ENCODE data around the gene HABP2. TPM values are rescaled to one million over a fixed set of nuclear protein-coding genes. Genes with fewer than 3 reads are reported as not detected.

The HABP2 gene
- polyA plus RNA-seq, 4 donors: 0.89 to 16.3 (median 1.9) TPM; not detected in 1

DNA sequence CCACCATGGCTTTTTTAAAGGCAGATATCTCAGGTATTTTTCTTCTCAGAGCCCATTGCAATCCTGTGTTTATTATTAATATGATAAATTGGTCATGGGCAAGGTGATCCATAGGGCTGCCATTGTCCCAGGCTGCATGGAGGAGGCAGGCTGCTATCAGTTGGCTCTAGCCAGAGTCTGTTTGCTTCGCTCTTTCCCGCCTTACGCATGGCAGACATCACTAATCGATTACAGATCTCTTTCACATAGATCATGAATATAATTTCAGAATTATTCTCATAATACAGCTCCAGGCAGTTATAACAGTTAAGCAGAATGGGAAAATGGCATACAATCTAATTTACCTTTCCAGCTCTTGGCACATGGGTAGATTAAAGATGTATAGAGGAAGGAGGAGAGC lies 30.4 kb upstream of the HABP2 start:
- Histone ChIP-seq H3K4me1 (ENCODE audit: control insufficient read depth in 3 of 3, insufficient read depth in 2 of 3, low read depth in 1 of 3, low read length in 2 of 3) (peaks cover 0 to 3% (median 0%) of the 10 kb centered on the region in 3 donors), H3K36me3 (ENCODE audit: control insufficient read depth in 3 of 3, insufficient read depth in 2 of 3, low read depth in 1 of 3, low read length in 3 of 3) (no peaks in the 10 kb centered on the region), H3K4me3 (ENCODE audit: low read depth in 1 of 3, low read length in 3 of 3) (no peak overlapping the region), H3K9me3 (ENCODE audit: control insufficient read depth in 2 of 2, insufficient read depth in 1 of 2, low read depth in 1 of 2, low read length in 1 of 2) (no peaks in the 10 kb centered on the region), H3K27me3 (ENCODE audit: control insufficient read depth in 3 of 3, insufficient read depth in 3 of 3, low read length in 3 of 3) (no peaks in the 10 kb centered on the region), H3K27ac (ENCODE audit: low read depth in 1 of 3, low read length in 2 of 3) (no peak overlapping the region)
- FAIRE-seq: no peak
- WGBS, 3 donors: 89 to 93% (median 93%) methylated on average over 4 of the region's 4 CpGs
- no peak for DNase-seq

GRCh38 chr10:113523071-113523470 lies 29.8 kb upstream of the HABP2 start:
- Histone ChIP-seq H3K4me1 (ENCODE audit: control insufficient read depth in 3 of 3, insufficient read depth in 2 of 3, low read depth in 1 of 3, low read length in 2 of 3) (peaks cover 0 to 3% (median 0%) of the 10 kb centered on the region in 3 donors), H3K4me3 (ENCODE audit: low read depth in 1 of 3, low read length in 3 of 3) (no peak overlapping the region), H3K9me3 (ENCODE audit: control insufficient read depth in 2 of 2, insufficient read depth in 1 of 2, low read depth in 1 of 2, low read length in 1 of 2) (no peaks in the 10 kb centered on the region), H3K27ac (ENCODE audit: low read depth in 1 of 3, low read length in 2 of 3) (no peak overlapping the region), H3K36me3 (ENCODE audit: control insufficient read depth in 3 of 3, insufficient read depth in 2 of 3, low read depth in 1 of 3, low read length in 3 of 3) (no peaks in the 10 kb centered on the region), H3K27me3 (ENCODE audit: control insufficient read depth in 3 of 3, insufficient read depth in 3 of 3, low read length in 3 of 3) (no peaks in the 10 kb centered on the region)
- WGBS, 3 donors: 51 to 73% (median 61%) methylated on average over 5 of the region's 5 CpGs
- no peak for DNase-seq
- no peak for FAIRE-seq

GRCh38 chr10:113523628-113524027 lies 29.2 kb upstream of the HABP2 start:
- FAIRE-seq: no peak
- Histone ChIP-seq H3K27me3 (ENCODE audit: control insufficient read depth in 3 of 3, insufficient read depth in 3 of 3, low read length in 3 of 3) (no peaks in the 10 kb centered on the region), H3K4me1 (ENCODE audit: control insufficient read depth in 3 of 3, insufficient read depth in 2 of 3, low read depth in 1 of 3, low read length in 2 of 3) (peaks cover 0 to 3% (median 0%) of the 10 kb centered on the region in 3 donors), H3K9me3 (ENCODE audit: control insufficient read depth in 2 of 2, insufficient read depth in 1 of 2, low read depth in 1 of 2, low read length in 1 of 2) (no peaks in the 10 kb centered on the region), H3K36me3 (ENCODE audit: control insufficient read depth in 3 of 3, insufficient read depth in 2 of 3, low read depth in 1 of 3, low read length in 3 of 3) (no peaks in the 10 kb centered on the region), H3K27ac (ENCODE audit: low read depth in 1 of 3, low read length in 2 of 3) (no peak overlapping the region), H3K4me3 (ENCODE audit: low read depth in 1 of 3, low read length in 3 of 3) (no peak overlapping the region)
- no peak for DNase-seq
- 19 to 54% (median 30%) methylated on average over 1 of the region's 1 CpG for WGBS, 3 donors

- Histone ChIP-seq H3K9me3 (ENCODE audit: control insufficient read depth in 2 of 2, insufficient read depth in 1 of 2, low read depth in 1 of 2, low read length in 1 of 2) (no peaks in the 10 kb centered on the region), H3K27me3 (ENCODE audit: control insufficient read depth in 3 of 3, insufficient read depth in 3 of 3, low read length in 3 of 3) (no peaks in the 10 kb centered on the region), H3K27ac (ENCODE audit: low read depth in 1 of 3, low read length in 2 of 3) (no peak overlapping the region), H3K36me3 (ENCODE audit: control insufficient read depth in 3 of 3, insufficient read depth in 2 of 3, low read depth in 1 of 3, low read length in 3 of 3) (no peaks in the 10 kb centered on the region), H3K4me3 (ENCODE audit: low read depth in 1 of 3, low read length in 3 of 3) (no peak overlapping the region), H3K4me1 (ENCODE audit: control insufficient read depth in 3 of 3, insufficient read depth in 2 of 3, low read depth in 1 of 3, low read length in 2 of 3) (peaks cover 0 to 3% (median 0%) of the 10 kb centered on the region in 3 donors)
- FAIRE-seq (no peak), DNase-seq (no peak)
- WGBS, 3 donors: 73 to 81% (median 75%) methylated on average over 3 of the region's 3 CpGs
Measured at GRCh38 chr10:113524120-113524519, 28.7 kb upstream of the HABP2 start.

- no peak overlapping the region for H3K27ac ChIP-seq (ENCODE audit: low read depth in 1 of 3, low read length in 2 of 3)
- H3K36me3 ChIP-seq (ENCODE audit: control insufficient read depth in 3 of 3, insufficient read depth in 2 of 3, low read depth in 1 of 3, low read length in 3 of 3): no peaks in the 10 kb centered on the region
- no peak overlapping the region for H3K4me3 ChIP-seq (ENCODE audit: low read depth in 1 of 3, low read length in 3 of 3)
- H3K9me3 ChIP-seq (ENCODE audit: control insufficient read depth in 2 of 2, insufficient read depth in 1 of 2, low read depth in 1 of 2, low read length in 1 of 2): no peaks in the 10 kb centered on the region
- DNase-seq (no peak), FAIRE-seq (no peak)
- peaks cover 0 to 3% (median 0%) of the 10 kb centered on the region in 3 donors for H3K4me1 ChIP-seq (ENCODE audit: control insufficient read depth in 3 of 3, insufficient read depth in 2 of 3, low read depth in 1 of 3, low read length in 2 of 3)
- H3K27me3 ChIP-seq (ENCODE audit: control insufficient read depth in 3 of 3, insufficient read depth in 3 of 3, low read length in 3 of 3): no peaks in the 10 kb centered on the region
- 80 to 84% (median 81%) methylated on average over 11 of the region's 11 CpGs for WGBS, 3 donors
Measured at GRCh38 chr10:113524539-113525490, 28.0 kb upstream of the HABP2 start.

DNA sequence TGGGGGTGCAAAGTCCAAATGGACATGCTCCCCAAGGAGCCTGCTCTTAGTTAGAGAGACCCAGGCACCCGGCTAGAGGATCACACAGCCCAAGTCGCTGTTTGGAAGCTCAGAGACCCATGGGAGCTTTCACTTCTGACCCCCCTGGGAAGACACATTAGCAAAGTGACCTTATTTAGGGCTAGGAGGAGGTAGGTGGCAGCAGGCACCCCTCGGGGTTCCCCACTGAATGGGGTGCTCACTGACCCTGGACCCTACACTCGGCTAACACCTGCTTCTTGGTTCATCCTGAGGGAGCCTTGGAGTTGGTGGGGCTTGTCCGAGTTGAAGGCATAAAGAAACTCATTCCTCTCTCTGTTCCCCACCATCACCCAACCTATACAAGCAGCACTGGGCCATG lies 27.1 kb upstream of the HABP2 start:
- H3K9me3 ChIP-seq (ENCODE audit: control insufficient read depth in 2 of 2, insufficient read depth in 1 of 2, low read depth in 1 of 2, low read length in 1 of 2): no peaks in the 10 kb centered on the region
- no peak overlapping the region for H3K4me3 ChIP-seq (ENCODE audit: low read depth in 1 of 3, low read length in 3 of 3)
- H3K27ac ChIP-seq (ENCODE audit: low read depth in 1 of 3, low read length in 2 of 3): no peak overlapping the region
- H3K4me1 ChIP-seq (ENCODE audit: control insufficient read depth in 3 of 3, insufficient read depth in 2 of 3, low read depth in 1 of 3, low read length in 2 of 3): peaks cover 0 to 3% (median 0%) of the 10 kb centered on the region in 3 donors
- no peaks in the 10 kb centered on the region for H3K27me3 ChIP-seq (ENCODE audit: control insufficient read depth in 3 of 3, insufficient read depth in 3 of 3, low read length in 3 of 3)
- DNase-seq: no peak
- no peaks in the 10 kb centered on the region for H3K36me3 ChIP-seq (ENCODE audit: control insufficient read depth in 3 of 3, insufficient read depth in 2 of 3, low read depth in 1 of 3, low read length in 3 of 3)
- no peak for FAIRE-seq
- WGBS, 3 donors: 65 to 81% (median 73%) methylated on average over 5 of the region's 5 CpGs

DNA sequence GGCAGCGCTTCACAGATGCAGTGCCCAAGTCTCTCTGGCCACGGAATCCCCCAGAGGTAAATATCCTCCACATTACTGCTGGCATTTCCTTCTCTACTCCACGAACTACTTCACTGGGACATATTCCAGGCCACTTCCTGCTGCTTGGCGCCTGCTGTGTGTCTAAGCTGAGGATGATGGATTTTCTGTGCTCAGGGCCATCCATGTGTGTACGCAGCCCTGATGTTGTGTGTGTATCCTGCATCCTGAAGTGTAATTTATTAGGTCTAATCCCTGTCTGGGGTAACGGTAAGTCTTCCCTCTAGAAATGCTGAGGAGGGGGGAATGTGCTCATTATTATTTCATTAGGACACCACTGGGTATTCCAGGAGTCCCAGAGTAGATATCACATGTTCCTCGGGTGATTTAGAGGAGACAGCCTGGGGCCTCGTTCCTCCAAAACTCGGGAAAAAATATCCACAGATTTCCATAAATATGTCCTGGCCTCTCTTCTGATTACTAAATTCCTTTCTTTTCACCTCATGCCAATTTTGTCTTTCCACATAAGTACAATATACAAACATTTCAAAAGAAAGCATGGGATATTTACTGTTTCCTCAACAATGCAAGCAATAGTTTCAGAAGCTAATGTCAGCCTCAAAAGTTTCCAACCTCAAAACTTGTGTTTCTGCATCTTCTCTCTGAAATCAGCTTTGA lies 25.5 kb upstream of the HABP2 start:
- 49 to 73% (median 71%) methylated on average over 9 of the region's 9 CpGs for WGBS, 3 donors

GRCh38 chr10:113528876-113529275 lies 24.0 kb upstream of the HABP2 start:
- no peaks in the 10 kb centered on the region for H3K9me3 ChIP-seq (ENCODE audit: control insufficient read depth in 2 of 2, insufficient read depth in 1 of 2, low read depth in 1 of 2, low read length in 1 of 2)
- no peaks in the 10 kb centered on the region for H3K36me3 ChIP-seq (ENCODE audit: control insufficient read depth in 3 of 3, insufficient read depth in 2 of 3, low read depth in 1 of 3, low read length in 3 of 3)
- H3K27ac ChIP-seq (ENCODE audit: low read depth in 1 of 3, low read length in 2 of 3): no peak overlapping the region
- no peaks in the 10 kb centered on the region for H3K4me1 ChIP-seq (ENCODE audit: control insufficient read depth in 3 of 3, insufficient read depth in 2 of 3, low read depth in 1 of 3, low read length in 2 of 3)
- no peaks in the 10 kb centered on the region for H3K27me3 ChIP-seq (ENCODE audit: control insufficient read depth in 3 of 3, insufficient read depth in 3 of 3, low read length in 3 of 3)
- no peak for DNase-seq
- no peak overlapping the region for H3K4me3 ChIP-seq (ENCODE audit: low read depth in 1 of 3, low read length in 3 of 3)
- FAIRE-seq: no peak
- 76 to 82% (median 77%) methylated on average over 7 of the region's 7 CpGs for WGBS, 3 donors

More for the DNA sequence above, 25.5 kb upstream of the HABP2 start:
- Histone ChIP-seq H3K4me1 (ENCODE audit: control insufficient read depth in 3 of 3, insufficient read depth in 2 of 3, low read depth in 1 of 3, low read length in 2 of 3) (peaks cover 0 to 3% (median 0%) of the 10 kb centered on the region in 3 donors), H3K27me3 (ENCODE audit: control insufficient read depth in 3 of 3, insufficient read depth in 3 of 3, low read length in 3 of 3) (no peaks in the 10 kb centered on the region), H3K4me3 (ENCODE audit: low read depth in 1 of 3, low read length in 3 of 3) (no peak overlapping the region), H3K36me3 (ENCODE audit: control insufficient read depth in 3 of 3, insufficient read depth in 2 of 3, low read depth in 1 of 3, low read length in 3 of 3) (no peaks in the 10 kb centered on the region), H3K27ac (ENCODE audit: low read depth in 1 of 3, low read length in 2 of 3) (no peak overlapping the region), H3K9me3 (ENCODE audit: control insufficient read depth in 2 of 2, insufficient read depth in 1 of 2, low read depth in 1 of 2, low read length in 1 of 2) (no peaks in the 10 kb centered on the region)
- no peak for FAIRE-seq
- no peak for DNase-seq

All from small intestine (tissue), 7 donors.